HCT116 (cell line): ENCODE results near the gene ZDHHC9. TPM values are rescaled to one million over a fixed set of nuclear protein-coding genes. Genes with fewer than 3 reads are reported as not detected.

Experiments used
- ATAC-seq: fragments of 200-7000 bp; cut with Tn5 transposase; 2 replicates; pipeline ENCODE4 v1.9.1; 2020; ENCODE audit warnings: mild to moderate bottlenecking, moderate library complexity
- BruUV-seq: library from RNA; stranded (reverse); fragments of 400-500 nt; replicated peaks from 2 replicates; lab custom pipeline; 2021; lab: Mats Ljungman, UMichigan
- CTCF ChIA-PET: fragments of 300-600 bp; sonication (Branson Sonifier 250); formaldehyde crosslinking; loops from one replicate; lab custom pipeline; 2021; ENCODE audit warnings: antibody characterized with exemption; lab: Charles Lee
- POLR2A ChIA-PET: fragments of 300-600, 350-600 bp; sonication (Branson Sonifier 250); formaldehyde crosslinking; loops from one replicate; lab custom pipeline; 2021; ENCODE audit warnings: antibody characterized with exemption; lab: Charles Lee
- RAD21 ChIA-PET, 2 experiments: fragments of 300-600 bp; sonication (Branson Sonifier 250); formaldehyde crosslinking; loops; one replicate each; lab custom pipeline; 2023; ENCODE audit warnings: low total read pairs in 2 of 2; ENCODE audit not compliant: uncharacterized antibody in 2 of 2, unreplicated experiment in 2 of 2, low non-redundant PET in 1 of 2; lab: Charles Lee
- DNase-seq: peaks from one replicate; pipeline ENCODE4 v3.0.0-alpha.2; 2010; ENCODE audit warnings: low read depth, low spot score
- H2AFZ ChIP-seq: fragments of 200-600 bp; shearing (Covaris generic), sonication (generic); 2 replicates; pipeline ENCODE4 v1.6.1; 2017; ENCODE audit warnings: low read depth, mixed run types, mixed read lengths, antibody characterized with exemption, low read length; ENCODE audit not compliant: poor library complexity, severe bottlenecking
- H3K27ac ChIP-seq: 2 replicates; pipeline ENCODE4 v1.5.1; 2012; ENCODE audit warnings: low read depth, low read length
- H3K27me3 ChIP-seq: fragments of 200-600 bp; sonication (generic); 2 replicates; pipeline ENCODE4 v1.6.1; 2016; ENCODE audit warnings: mixed run types, low read length, mixed read lengths; ENCODE audit not compliant: insufficient read depth
- H3K36me3 ChIP-seq, 2 experiments: fragments of 200-500 bp in 1 of 2; fragments of 200-600 bp in 1 of 2; sonication (Bioruptor generic) in 1 of 2; sonication (generic) in 1 of 2; 2 replicates each; pipeline versions ENCODE4 v1.5.1 to v1.6.1; 2014 to 2016; ENCODE audit warnings: low read length in 2 of 2, inconsistent platforms in 1 of 2, mixed read lengths in 1 of 2, mixed run types in 1 of 2; ENCODE audit not compliant: insufficient read depth in 2 of 2, control insufficient read depth in 1 of 2
- H3K4me1 ChIP-seq, 2 experiments: fragments of 200-600 bp in 1 of 2; sonication (generic) in 1 of 2; 2 replicates each; pipeline versions ENCODE4 v1.5.1 to v1.6.1; 2012 to 2017; ENCODE audit warnings: low read length in 2 of 2, inconsistent platforms in 1 of 2, mild to moderate bottlenecking in 1 of 2, mixed read lengths in 1 of 2, mixed run types in 1 of 2, moderate library complexity in 1 of 2; ENCODE audit not compliant: insufficient read depth in 2 of 2, control insufficient read depth in 1 of 2
- H3K4me2 ChIP-seq: fragments of 200-600 bp; sonication (generic); 2 replicates; pipeline ENCODE4 v1.6.1; 2017; ENCODE audit warnings: mixed run types, low read length, mixed read lengths
- H3K4me3 ChIP-seq, 2 experiments: fragments of 200-600 bp in 1 of 2; sonication (generic) in 1 of 2; replicated peaks in 1 of 2; 2 replicates each; pipeline ENCODE4 v1.5.1; 2011 to 2016; ENCODE audit warnings: low read length in 2 of 2, control low read depth in 1 of 2, low read depth in 1 of 2, mild to moderate bottlenecking in 1 of 2, mixed read lengths in 1 of 2, mixed run types in 1 of 2
- H3K79me2 ChIP-seq: fragments of 200-600 bp; sonication (generic); 2 replicates; pipeline ENCODE4 v1.6.1; 2017; ENCODE audit warnings: mild to moderate bottlenecking, mixed run types, low read length, moderate library complexity, mixed read lengths; ENCODE audit not compliant: insufficient read depth
- H3K9ac ChIP-seq: fragments of 200-600 bp; sonication (generic); 2 replicates; pipeline ENCODE4 v1.6.1; 2016; ENCODE audit warnings: low read length, mixed read lengths
- H3K9me2 ChIP-seq: fragments of 200-600 bp; sonication (generic), shearing (Covaris generic); 2 replicates; pipeline ENCODE4 v1.6.1; 2017; ENCODE audit warnings: mixed run types, mild to moderate bottlenecking, moderate library complexity; ENCODE audit not compliant: insufficient read depth
- H3K9me3 ChIP-seq, 2 experiments: fragments of 200-500 bp in 1 of 2; fragments of 200-600 bp in 1 of 2; sonication (Bioruptor generic) in 1 of 2; sonication (generic) in 1 of 2; 2 replicates each; pipeline ENCODE4 v1.6.1; 2014 to 2017; ENCODE audit warnings: low read length in 2 of 2, mixed read lengths in 2 of 2, inconsistent platforms in 1 of 2, low read depth in 1 of 2, mild to moderate bottlenecking in 1 of 2, mixed run types in 1 of 2, moderate library complexity in 1 of 2; ENCODE audit not compliant: control insufficient read depth in 1 of 2, insufficient read depth in 1 of 2
- H4K20me1 ChIP-seq: fragments of 200-600 bp; sonication (generic), shearing (Covaris generic); 2 replicates; pipeline ENCODE4 v1.6.1; 2017; ENCODE audit warnings: mixed run types, mild to moderate bottlenecking, moderate library complexity; ENCODE audit not compliant: insufficient read depth
- CBX3 ChIP-seq: IDR thresholded peaks from 2 replicates; pipeline ENCODE4 v1.6.1; 2012; ENCODE audit warnings: low read depth
- CEBPB ChIP-seq: IDR thresholded peaks from 2 replicates; pipeline ENCODE4 v1.6.1; 2012; ENCODE audit warnings: low read depth
- EGR1 ChIP-seq: IDR thresholded peaks from 2 replicates; pipeline ENCODE4 v1.6.1; 2012; ENCODE audit warnings: low read depth
- ELF1 ChIP-seq: IDR thresholded peaks from 2 replicates; pipeline ENCODE4 v1.6.1; 2012; ENCODE audit warnings: low read depth, borderline replicate concordance
- EZH2 ChIP-seq: fragments of 200-600 bp; sonication (generic); IDR thresholded peaks from 2 replicates; pipeline ENCODE4 v1.6.1; 2017; ENCODE audit warnings: antibody characterized with exemption, mixed run types
- EZH2phosphoT487 ChIP-seq: fragments of 200-600 bp; IDR thresholded peaks from 2 replicates; pipeline ENCODE4 v1.6.1; 2018; ENCODE audit warnings: antibody characterized with exemption, borderline replicate concordance
- JUND ChIP-seq: IDR thresholded peaks from 2 replicates; pipeline ENCODE4 v1.6.1; 2012
- POLR2A ChIP-seq: IDR thresholded peaks from 2 replicates; pipeline ENCODE4 v1.7.0; 2011; ENCODE audit warnings: borderline replicate concordance; ENCODE audit not compliant: insufficient read depth, insufficient read length; ENCODE audit errors: extremely low read depth
- RAD21 ChIP-seq: IDR thresholded peaks from 2 replicates; pipeline ENCODE4 v1.6.1; 2012; ENCODE audit warnings: low read depth, mild to moderate bottlenecking
- SIN3A ChIP-seq: IDR thresholded peaks from 2 replicates; pipeline ENCODE4 v1.6.1; 2012; ENCODE audit warnings: low read depth
- SP1 ChIP-seq: IDR thresholded peaks from 2 replicates; pipeline ENCODE4 v1.6.1; 2012; ENCODE audit warnings: low read depth
- SRF ChIP-seq: IDR thresholded peaks from 2 replicates; pipeline ENCODE4 v1.6.1; 2012; ENCODE audit warnings: low read depth
- ZNF274 ChIP-seq: fragments of 200-500 bp; sonication (Bioruptor generic); IDR thresholded peaks from 2 replicates; pipeline ENCODE4 v1.6.1; 2014; ENCODE audit warnings: mild to moderate bottlenecking, low read depth, low read length, inconsistent platforms
- intact Hi-C: fragments of 100-400 bp; cut with micrococcal nuclease; formaldehyde crosslinking; loops from 2 replicates; pipeline ENCODE4 v1.10.0; 2022
- total RNA-seq: library from RNA; stranded (reverse); gene quantifications from one replicate; pipeline ENCODE4 v1.2.1, GENCODE V29; 2021; ENCODE audit not compliant: unreplicated experiment
- TF ChIP-seq, protein P1 (sequence below): IDR thresholded peaks from 2 replicates; pipeline ENCODE4 v1.6.1; 2012; ENCODE audit warnings: low read depth
- TF ChIP-seq, protein P2 (sequence below): IDR thresholded peaks from 2 replicates; pipeline ENCODE4 v1.6.1; 2012
- TF ChIP-seq, protein P3 (sequence below): IDR thresholded peaks from 2 replicates; pipeline ENCODE4 v1.6.1; 2012
- TF ChIP-seq, protein P4 (sequence below), 3 experiments: fragments of 200-600 bp in 1 of 3; sonication (generic) in 1 of 3; IDR thresholded peaks in 2 of 3; conservative IDR thresholded peaks in 1 of 3; 2 replicates each; pipeline ENCODE4 v1.5.1; 2012 to 2017; ENCODE audit warnings: low read depth in 2 of 3, low read length in 2 of 3, antibody characterized with exemption in 1 of 3, borderline replicate concordance in 1 of 3, control low read depth in 1 of 3, mild to moderate bottlenecking in 1 of 3, mixed read lengths in 1 of 3, mixed run types in 1 of 3, moderate library complexity in 1 of 3; ENCODE audit not compliant: insufficient read depth in 1 of 3

The ZDHHC9 gene
- total RNA-seq, 1 experiment from 2014 or later: 18.9 TPM

DNA sequence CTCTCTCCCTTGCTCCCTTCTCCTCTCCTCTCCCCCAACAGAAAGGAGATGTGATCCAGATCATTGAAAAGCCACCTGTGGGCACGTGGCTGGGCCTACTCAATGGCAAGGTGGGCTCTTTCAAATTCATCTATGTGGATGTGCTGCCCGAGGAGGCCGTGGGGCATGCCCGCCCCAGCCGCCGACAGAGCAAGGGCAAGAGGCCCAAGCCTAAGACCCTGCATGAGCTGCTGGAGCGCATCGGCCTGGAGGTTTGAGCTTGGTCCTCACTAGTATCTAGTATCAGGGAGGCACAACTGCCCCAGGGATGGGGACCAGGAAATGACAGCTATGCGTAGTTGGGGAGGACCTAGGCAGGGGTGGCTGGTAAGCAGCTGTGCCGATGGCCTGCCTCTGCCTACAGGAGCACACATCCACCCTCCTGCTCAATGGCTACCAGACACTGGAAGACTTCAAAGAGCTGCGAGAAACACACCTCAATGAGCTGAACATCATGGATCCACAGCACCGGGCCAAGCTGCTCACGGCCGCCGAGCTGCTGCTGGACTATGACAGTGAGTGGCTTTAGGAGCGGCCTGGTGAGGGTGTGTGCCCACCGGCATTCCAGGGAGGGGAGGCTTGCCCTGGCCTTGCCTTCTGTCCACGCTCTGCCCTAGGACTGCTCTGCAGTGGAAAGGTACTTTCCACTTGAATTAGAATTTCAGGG lies 50.9 kb downstream of the ZDHHC9 start:
- H3K9me3 ChIP-seq: no peaks in the 10 kb centered on the region
- no peak overlapping the region for H3K4me2 ChIP-seq
- no peak for DNase-seq
- H3K27ac ChIP-seq: no peak overlapping the region
- H3K4me1 ChIP-seq: no peaks in the 10 kb centered on the region
- intact Hi-C loops: no loop called here
- no peak for TF ChIP-seq EGR1
- TF ChIP-seq, protein P1, sequence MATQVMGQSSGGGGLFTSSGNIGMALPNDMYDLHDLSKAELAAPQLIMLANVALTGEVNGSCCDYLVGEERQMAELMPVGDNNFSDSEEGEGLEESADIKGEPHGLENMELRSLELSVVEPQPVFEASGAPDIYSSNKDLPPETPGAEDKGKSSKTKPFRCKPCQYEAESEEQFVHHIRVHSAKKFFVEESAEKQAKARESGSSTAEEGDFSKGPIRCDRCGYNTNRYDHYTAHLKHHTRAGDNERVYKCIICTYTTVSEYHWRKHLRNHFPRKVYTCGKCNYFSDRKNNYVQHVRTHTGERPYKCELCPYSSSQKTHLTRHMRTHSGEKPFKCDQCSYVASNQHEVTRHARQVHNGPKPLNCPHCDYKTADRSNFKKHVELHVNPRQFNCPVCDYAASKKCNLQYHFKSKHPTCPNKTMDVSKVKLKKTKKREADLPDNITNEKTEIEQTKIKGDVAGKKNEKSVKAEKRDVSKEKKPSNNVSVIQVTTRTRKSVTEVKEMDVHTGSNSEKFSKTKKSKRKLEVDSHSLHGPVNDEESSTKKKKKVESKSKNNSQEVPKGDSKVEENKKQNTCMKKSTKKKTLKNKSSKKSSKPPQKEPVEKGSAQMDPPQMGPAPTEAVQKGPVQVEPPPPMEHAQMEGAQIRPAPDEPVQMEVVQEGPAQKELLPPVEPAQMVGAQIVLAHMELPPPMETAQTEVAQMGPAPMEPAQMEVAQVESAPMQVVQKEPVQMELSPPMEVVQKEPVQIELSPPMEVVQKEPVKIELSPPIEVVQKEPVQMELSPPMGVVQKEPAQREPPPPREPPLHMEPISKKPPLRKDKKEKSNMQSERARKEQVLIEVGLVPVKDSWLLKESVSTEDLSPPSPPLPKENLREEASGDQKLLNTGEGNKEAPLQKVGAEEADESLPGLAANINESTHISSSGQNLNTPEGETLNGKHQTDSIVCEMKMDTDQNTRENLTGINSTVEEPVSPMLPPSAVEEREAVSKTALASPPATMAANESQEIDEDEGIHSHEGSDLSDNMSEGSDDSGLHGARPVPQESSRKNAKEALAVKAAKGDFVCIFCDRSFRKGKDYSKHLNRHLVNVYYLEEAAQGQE: no peak
- TF ChIP-seq SIN3A: no peak
- no peak for TF ChIP-seq ELF1
- no peak for TF ChIP-seq CEBPB
- no peak for TF ChIP-seq EZH2
- TF ChIP-seq SRF: no peak
- TF ChIP-seq, protein P2, sequence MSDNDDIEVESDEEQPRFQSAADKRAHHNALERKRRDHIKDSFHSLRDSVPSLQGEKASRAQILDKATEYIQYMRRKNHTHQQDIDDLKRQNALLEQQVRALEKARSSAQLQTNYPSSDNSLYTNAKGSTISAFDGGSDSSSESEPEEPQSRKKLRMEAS: no peak
- no peak for TF ChIP-seq EZH2phosphoT487
- TF ChIP-seq, protein P3, sequence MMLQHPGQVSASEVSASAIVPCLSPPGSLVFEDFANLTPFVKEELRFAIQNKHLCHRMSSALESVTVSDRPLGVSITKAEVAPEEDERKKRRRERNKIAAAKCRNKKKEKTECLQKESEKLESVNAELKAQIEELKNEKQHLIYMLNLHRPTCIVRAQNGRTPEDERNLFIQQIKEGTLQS: no peak
- TF ChIP-seq ZNF274: no peak
- TF ChIP-seq JUND: no peak
- TF ChIP-seq, protein P4, sequence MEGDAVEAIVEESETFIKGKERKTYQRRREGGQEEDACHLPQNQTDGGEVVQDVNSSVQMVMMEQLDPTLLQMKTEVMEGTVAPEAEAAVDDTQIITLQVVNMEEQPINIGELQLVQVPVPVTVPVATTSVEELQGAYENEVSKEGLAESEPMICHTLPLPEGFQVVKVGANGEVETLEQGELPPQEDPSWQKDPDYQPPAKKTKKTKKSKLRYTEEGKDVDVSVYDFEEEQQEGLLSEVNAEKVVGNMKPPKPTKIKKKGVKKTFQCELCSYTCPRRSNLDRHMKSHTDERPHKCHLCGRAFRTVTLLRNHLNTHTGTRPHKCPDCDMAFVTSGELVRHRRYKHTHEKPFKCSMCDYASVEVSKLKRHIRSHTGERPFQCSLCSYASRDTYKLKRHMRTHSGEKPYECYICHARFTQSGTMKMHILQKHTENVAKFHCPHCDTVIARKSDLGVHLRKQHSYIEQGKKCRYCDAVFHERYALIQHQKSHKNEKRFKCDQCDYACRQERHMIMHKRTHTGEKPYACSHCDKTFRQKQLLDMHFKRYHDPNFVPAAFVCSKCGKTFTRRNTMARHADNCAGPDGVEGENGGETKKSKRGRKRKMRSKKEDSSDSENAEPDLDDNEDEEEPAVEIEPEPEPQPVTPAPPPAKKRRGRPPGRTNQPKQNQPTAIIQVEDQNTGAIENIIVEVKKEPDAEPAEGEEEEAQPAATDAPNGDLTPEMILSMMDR (IDR thresholded peaks at IDR 0.05 in 2 of 3, conservative IDR thresholded peaks at IDR 0.05 in 1 of 3; ENCODE audit: borderline replicate concordance in 1 of 3, insufficient read depth in 1 of 3, low read depth in 2 of 3, low read length in 2 of 3): no peak
- no peak for TF ChIP-seq CBX3
- TF ChIP-seq RAD21: no peak
- no peak for TF ChIP-seq SP1
- no peak for TF ChIP-seq POLR2A
- ChIA-PET POLR2A (no interaction called here), CTCF (no interaction called here), RAD21 (no interaction called here)
- BruUV-seq: no TSS peak
- ATAC-seq: no peak
- no peak overlapping the region for H2AFZ ChIP-seq
- H3K27me3 ChIP-seq: no peaks in the 10 kb centered on the region
- no peaks in the 10 kb centered on the region for H3K9me2 ChIP-seq
- H3K79me2 ChIP-seq: no peaks in the 10 kb centered on the region
- no peak overlapping the region for H3K9ac ChIP-seq
- H3K4me3 ChIP-seq: no peak overlapping the region
- H3K36me3 ChIP-seq: no peaks in the 10 kb centered on the region
- no peaks in the 10 kb centered on the region for H4K20me1 ChIP-seq
